Thyroid gland (tissue), 4 donors: ENCODE measurements around the gene SIRT7.

Source experiments
- POLR2A ChIP-seq, 2 donors: fragments of 450-650 bp; IDR thresholded peaks; one replicate each; pipeline ENCODE4 v1.6.1; 2017; ENCODE audit warnings: antibody characterized with exemption in 2 of 2, mild to moderate bottlenecking in 2 of 2, moderate library complexity in 1 of 2
- TF ChIP-seq, protein P1 (sequence below), 6 experiments: fragments of 200-600 bp in 3 of 6; fragments of 450-650 bp in 3 of 6; sonication (generic) in 3 of 6; IDR thresholded peaks; one replicate each; pipeline ENCODE4 v1.5.1; 2016 to 2019; ENCODE audit warnings: antibody characterized with exemption in 6 of 6, mild to moderate bottlenecking in 2 of 6, inconsistent platforms in 1 of 6, moderate library complexity in 1 of 6

DNA sequence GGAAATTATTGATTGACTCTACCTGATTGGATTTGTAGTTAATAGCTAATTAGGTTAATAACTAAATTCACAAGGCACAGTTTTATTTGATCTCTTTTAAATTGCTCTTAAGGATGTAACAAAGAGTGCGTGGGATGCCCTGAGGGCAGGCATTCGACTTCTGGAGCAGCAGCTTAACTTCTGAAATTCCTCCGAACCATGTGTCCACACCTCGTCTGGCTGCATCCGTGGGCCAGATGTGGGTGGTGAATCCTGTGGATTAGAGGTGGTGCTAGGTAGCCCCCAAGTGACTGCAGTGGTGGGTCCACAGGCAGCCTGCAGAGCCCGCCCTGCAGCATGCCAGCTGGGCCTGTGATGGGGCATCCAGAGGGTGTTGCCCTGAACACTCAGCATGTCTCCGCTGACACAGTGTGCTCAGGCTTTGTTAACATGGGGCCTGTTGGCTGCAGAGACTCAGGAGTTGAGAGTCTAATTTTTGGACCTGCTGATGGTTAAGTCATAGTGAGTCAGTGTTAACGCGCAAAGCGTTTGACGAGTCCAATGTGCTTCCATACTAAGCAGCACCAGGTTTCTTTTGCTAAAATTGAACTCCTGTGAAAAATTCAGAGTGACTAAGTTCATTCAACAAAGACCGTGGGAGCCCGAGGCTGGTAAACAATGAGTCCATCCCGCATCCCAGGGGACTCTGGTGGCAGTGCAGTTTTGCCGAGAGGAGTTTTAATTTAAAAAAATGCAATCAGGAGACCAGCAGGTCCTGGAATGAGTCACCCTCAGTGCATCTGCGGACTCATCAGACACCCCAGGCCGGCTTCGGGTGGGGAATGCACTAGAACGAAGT, 19.7 kb downstream of the SIRT7 start:
- TF ChIP-seq, protein P1, sequence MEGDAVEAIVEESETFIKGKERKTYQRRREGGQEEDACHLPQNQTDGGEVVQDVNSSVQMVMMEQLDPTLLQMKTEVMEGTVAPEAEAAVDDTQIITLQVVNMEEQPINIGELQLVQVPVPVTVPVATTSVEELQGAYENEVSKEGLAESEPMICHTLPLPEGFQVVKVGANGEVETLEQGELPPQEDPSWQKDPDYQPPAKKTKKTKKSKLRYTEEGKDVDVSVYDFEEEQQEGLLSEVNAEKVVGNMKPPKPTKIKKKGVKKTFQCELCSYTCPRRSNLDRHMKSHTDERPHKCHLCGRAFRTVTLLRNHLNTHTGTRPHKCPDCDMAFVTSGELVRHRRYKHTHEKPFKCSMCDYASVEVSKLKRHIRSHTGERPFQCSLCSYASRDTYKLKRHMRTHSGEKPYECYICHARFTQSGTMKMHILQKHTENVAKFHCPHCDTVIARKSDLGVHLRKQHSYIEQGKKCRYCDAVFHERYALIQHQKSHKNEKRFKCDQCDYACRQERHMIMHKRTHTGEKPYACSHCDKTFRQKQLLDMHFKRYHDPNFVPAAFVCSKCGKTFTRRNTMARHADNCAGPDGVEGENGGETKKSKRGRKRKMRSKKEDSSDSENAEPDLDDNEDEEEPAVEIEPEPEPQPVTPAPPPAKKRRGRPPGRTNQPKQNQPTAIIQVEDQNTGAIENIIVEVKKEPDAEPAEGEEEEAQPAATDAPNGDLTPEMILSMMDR (IDR thresholded peaks at IDR 0.05) = no peak
- no peak for TF ChIP-seq POLR2A (IDR thresholded peaks at IDR 0.05)
